ENCODE results near the gene HECA.

- TF ChIP-seq, protein P1, sequence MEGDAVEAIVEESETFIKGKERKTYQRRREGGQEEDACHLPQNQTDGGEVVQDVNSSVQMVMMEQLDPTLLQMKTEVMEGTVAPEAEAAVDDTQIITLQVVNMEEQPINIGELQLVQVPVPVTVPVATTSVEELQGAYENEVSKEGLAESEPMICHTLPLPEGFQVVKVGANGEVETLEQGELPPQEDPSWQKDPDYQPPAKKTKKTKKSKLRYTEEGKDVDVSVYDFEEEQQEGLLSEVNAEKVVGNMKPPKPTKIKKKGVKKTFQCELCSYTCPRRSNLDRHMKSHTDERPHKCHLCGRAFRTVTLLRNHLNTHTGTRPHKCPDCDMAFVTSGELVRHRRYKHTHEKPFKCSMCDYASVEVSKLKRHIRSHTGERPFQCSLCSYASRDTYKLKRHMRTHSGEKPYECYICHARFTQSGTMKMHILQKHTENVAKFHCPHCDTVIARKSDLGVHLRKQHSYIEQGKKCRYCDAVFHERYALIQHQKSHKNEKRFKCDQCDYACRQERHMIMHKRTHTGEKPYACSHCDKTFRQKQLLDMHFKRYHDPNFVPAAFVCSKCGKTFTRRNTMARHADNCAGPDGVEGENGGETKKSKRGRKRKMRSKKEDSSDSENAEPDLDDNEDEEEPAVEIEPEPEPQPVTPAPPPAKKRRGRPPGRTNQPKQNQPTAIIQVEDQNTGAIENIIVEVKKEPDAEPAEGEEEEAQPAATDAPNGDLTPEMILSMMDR (conservative IDR thresholded peaks at IDR 0.05 in 1 of 2, IDR thresholded peaks at IDR 0.05 in 1 of 2; ENCODE audit: extremely low read depth in 1 of 2, insufficient read depth in 1 of 2, low read depth in 1 of 2, low read length in 2 of 2) = no peak
- TF ChIP-seq EZH2 (IDR thresholded peaks at IDR 0.05; ENCODE audit: borderline replicate concordance, low read length) = no peak
These were observed 40.6 kb downstream of the HECA start for GRCh38 chr6:139175389-139175948.

Measured in mammary epithelial cell (primary cell).